PC-9 (cell line): ENCODE data around the gene ELP4.

Experiments used
- EZH2 ChIP-seq: fragments of 200-600 bp; sonication (generic); IDR thresholded peaks from 2 replicates; pipeline ENCODE4 v1.8.0; 2017; ENCODE audit warnings: antibody characterized with exemption, low read depth
- TF ChIP-seq, protein P1 (sequence below): fragments of 200-600 bp; sonication (generic); conservative IDR thresholded peaks from 2 replicates; pipeline ENCODE4 v1.6.1; 2017; ENCODE audit warnings: mixed run types, antibody characterized with exemption, mild to moderate bottlenecking, moderate library complexity

DNA sequence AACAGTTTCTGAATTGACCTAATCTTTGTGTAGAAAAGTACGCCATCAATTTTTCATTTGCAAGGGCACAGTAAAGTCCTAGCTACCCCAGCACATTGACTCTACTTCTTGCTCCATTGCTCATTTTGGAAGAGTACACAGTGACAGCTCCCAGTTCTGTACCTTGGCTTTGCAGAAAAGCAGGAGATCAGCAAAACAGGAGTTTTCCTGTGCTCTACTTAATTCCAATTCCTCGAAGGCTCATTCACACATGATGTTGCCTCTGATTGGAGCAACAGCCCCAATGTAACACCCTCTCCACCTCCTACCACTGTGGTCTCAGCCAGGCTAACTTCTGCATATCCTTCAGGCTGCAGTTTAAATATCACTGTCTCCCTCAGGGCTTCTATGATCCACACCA, 182.9 kb downstream of the ELP4 start:
- TF ChIP-seq, protein P1, sequence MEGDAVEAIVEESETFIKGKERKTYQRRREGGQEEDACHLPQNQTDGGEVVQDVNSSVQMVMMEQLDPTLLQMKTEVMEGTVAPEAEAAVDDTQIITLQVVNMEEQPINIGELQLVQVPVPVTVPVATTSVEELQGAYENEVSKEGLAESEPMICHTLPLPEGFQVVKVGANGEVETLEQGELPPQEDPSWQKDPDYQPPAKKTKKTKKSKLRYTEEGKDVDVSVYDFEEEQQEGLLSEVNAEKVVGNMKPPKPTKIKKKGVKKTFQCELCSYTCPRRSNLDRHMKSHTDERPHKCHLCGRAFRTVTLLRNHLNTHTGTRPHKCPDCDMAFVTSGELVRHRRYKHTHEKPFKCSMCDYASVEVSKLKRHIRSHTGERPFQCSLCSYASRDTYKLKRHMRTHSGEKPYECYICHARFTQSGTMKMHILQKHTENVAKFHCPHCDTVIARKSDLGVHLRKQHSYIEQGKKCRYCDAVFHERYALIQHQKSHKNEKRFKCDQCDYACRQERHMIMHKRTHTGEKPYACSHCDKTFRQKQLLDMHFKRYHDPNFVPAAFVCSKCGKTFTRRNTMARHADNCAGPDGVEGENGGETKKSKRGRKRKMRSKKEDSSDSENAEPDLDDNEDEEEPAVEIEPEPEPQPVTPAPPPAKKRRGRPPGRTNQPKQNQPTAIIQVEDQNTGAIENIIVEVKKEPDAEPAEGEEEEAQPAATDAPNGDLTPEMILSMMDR = no peak
- TF ChIP-seq EZH2 = no peak
